Glutamatergic neuron (in vitro differentiated cells): ENCODE data around the gene NXNL2. TPM values are rescaled to one million over a fixed set of nuclear protein-coding genes. Genes with fewer than 3 reads are reported as not detected.

Experiments used
- DNase-seq: peaks from one replicate; pipeline ENCODE4 v3.0.0; 2022
- H3K27ac Mint-ChIP-seq: one replicate; pipeline ENCODE4 v1.8.0; 2020; ENCODE audit warnings: mild to moderate bottlenecking, mixed read lengths, inconsistent platforms; ENCODE audit not compliant: unreplicated experiment
- H3K27me3 Mint-ChIP-seq: one replicate; pipeline ENCODE4 v1.8.0; 2020; ENCODE audit warnings: mild to moderate bottlenecking, moderate library complexity, mixed read lengths, inconsistent platforms; ENCODE audit not compliant: unreplicated experiment
- H3K36me3 Mint-ChIP-seq: one replicate; pipeline ENCODE4 v1.8.0; 2020; ENCODE audit warnings: mild to moderate bottlenecking, mixed read lengths, inconsistent platforms; ENCODE audit not compliant: unreplicated experiment
- H3K4me1 Mint-ChIP-seq: one replicate; pipeline ENCODE4 v1.8.0; 2020; ENCODE audit warnings: mild to moderate bottlenecking, low read depth, mixed read lengths, inconsistent platforms; ENCODE audit not compliant: unreplicated experiment
- H3K4me3 Mint-ChIP-seq: one replicate; pipeline ENCODE4 v1.8.0; 2020; ENCODE audit warnings: mild to moderate bottlenecking, mixed read lengths, inconsistent platforms; ENCODE audit not compliant: unreplicated experiment
- H3K9me3 Mint-ChIP-seq: one replicate; pipeline ENCODE4 v1.8.0; 2020; ENCODE audit warnings: mild to moderate bottlenecking, moderate library complexity, mixed read lengths, inconsistent platforms; ENCODE audit not compliant: unreplicated experiment
- CTCF ChIP-seq: fragments of 200-600 bp; sonication (generic); IDR thresholded peaks from one replicate; pipeline ENCODE4 v1.5.0; 2021; ENCODE audit not compliant: partially characterized antibody, unreplicated experiment
- total RNA-seq: library from RNA; stranded (reverse); fragmentation: NEBNext Ultra II Directional; extraction: Animal tissue kit (Norgen Biotek cat#: 25700); gene quantifications from one replicate; pipeline ENCODE4 v1.2.1, GENCODE V29; 2021; ENCODE audit not compliant: unreplicated experiment

The NXNL2 gene
- total RNA-seq, 1 donor from 2014 or later: not detected

GRCh38 chr9:88530051-88530450, 4.9 kb upstream of the NXNL2 start:
- Mint-ChIP-seq H3K27ac (no peak overlapping the region), H3K36me3 (no peaks in the 10 kb centered on the region), H3K9me3 (peaks cover 1% of the 10 kb centered on the region), H3K4me3 (no peak overlapping the region), H3K4me1 (peaks cover 11% of the 10 kb centered on the region), H3K27me3 (peaks cover 9% of the 10 kb centered on the region)
- no peak for DNase-seq
- no peak for TF ChIP-seq CTCF

GRCh38 chr9:88531920-88532698, 2.9 kb upstream of the NXNL2 start:
- Mint-ChIP-seq H3K4me1 (peaks cover 11% of the 10 kb centered on the region), H3K9me3 (peaks cover 1% of the 10 kb centered on the region), H3K27me3 (peaks cover 13% of the 10 kb centered on the region), H3K27ac (peak overlapping the region; percentile 52), H3K36me3 (no peaks in the 10 kb centered on the region), H3K4me3 (peak overlapping the region; percentile 76)
- peak; percentile 49 for TF ChIP-seq CTCF
- DNase-seq: peak; percentile 73

GRCh38 chr9:88533951-88534455, 975 bp upstream of the NXNL2 start:
- H3K4me3 Mint-ChIP-seq: peak overlapping the region; percentile 67
- peaks cover 11% of the 10 kb centered on the region for H3K4me1 Mint-ChIP-seq
- peaks cover 14% of the 10 kb centered on the region for H3K27me3 Mint-ChIP-seq
- no peaks in the 10 kb centered on the region for H3K36me3 Mint-ChIP-seq
- peaks cover 1% of the 10 kb centered on the region for H3K9me3 Mint-ChIP-seq
- no peak for TF ChIP-seq CTCF
- DNase-seq: peak; percentile 26
- no peak overlapping the region for H3K27ac Mint-ChIP-seq

- TF ChIP-seq CTCF: no peak
- Mint-ChIP-seq H3K9me3 (peaks cover 4% of the 10 kb centered on the region), H3K4me1 (peaks cover 11% of the 10 kb centered on the region), H3K36me3 (no peaks in the 10 kb centered on the region), H3K27ac (no peak overlapping the region), H3K27me3 (peaks cover 14% of the 10 kb centered on the region), H3K4me3 (peak overlapping the region; percentile 64)
- peak; percentile 54 for DNase-seq
These were observed 446 bp downstream of the NXNL2 start for GRCh38 chr9:88535226-88536022.

GRCh38 chr9:88536023-88536324, 996 bp downstream of the NXNL2 start:
- Mint-ChIP-seq H3K9me3 (peaks cover 4% of the 10 kb centered on the region), H3K27me3 (peaks cover 14% of the 10 kb centered on the region), H3K4me1 (peaks cover 11% of the 10 kb centered on the region), H3K36me3 (no peaks in the 10 kb centered on the region), H3K27ac (no peak overlapping the region), H3K4me3 (no peak overlapping the region)
- TF ChIP-seq CTCF: no peak
- no peak for DNase-seq
